Gastroesophageal sphincter (tissue), 3 donors: ENCODE measurements around the gene DROSHA.

Experiments
- CTCF ChIP-seq, 4 experiments: fragments of 200-600 bp in 2 of 4; fragments of 450-650 bp in 2 of 4; sonication (generic) in 1 of 4; IDR thresholded peaks; one replicate each; pipeline ENCODE4 v1.5.1; 2017 to 2019; ENCODE audit warnings: antibody characterized with exemption in 4 of 4, mild to moderate bottlenecking in 2 of 4, moderate library complexity in 2 of 4
- POLR2A ChIP-seq, 2 donors: fragments of 450-650 bp; IDR thresholded peaks; one replicate each; pipeline ENCODE4 v1.6.1; 2017; ENCODE audit warnings: antibody characterized with exemption in 2 of 2, mild to moderate bottlenecking in 2 of 2, moderate library complexity in 1 of 2
- POLR2AphosphoS5 ChIP-seq: sonication (generic); formaldehyde crosslinking; IDR thresholded peaks from one replicate; pipeline ENCODE4 v1.6.1; 2017; ENCODE audit warnings: antibody characterized with exemption

- TF ChIP-seq CTCF (IDR thresholded peaks at IDR 0.05): no peak
- TF ChIP-seq POLR2AphosphoS5: peak; percentile 76
- no peak for TF ChIP-seq POLR2A (IDR thresholded peaks at IDR 0.05)
Measured at GRCh38 chr5:31476738-31477141, 55.2 kb downstream of the DROSHA start.
